ENCODE data around the gene CRYBB1. TPM values are rescaled to one million over a fixed set of nuclear protein-coding genes. Genes with fewer than 3 reads are reported as not detected.

CRYBB1 gene
- polyA plus RNA-seq, 1 of the 3 experiments (the other 2 are of a cell fraction): 0.05 TPM

DNA sequence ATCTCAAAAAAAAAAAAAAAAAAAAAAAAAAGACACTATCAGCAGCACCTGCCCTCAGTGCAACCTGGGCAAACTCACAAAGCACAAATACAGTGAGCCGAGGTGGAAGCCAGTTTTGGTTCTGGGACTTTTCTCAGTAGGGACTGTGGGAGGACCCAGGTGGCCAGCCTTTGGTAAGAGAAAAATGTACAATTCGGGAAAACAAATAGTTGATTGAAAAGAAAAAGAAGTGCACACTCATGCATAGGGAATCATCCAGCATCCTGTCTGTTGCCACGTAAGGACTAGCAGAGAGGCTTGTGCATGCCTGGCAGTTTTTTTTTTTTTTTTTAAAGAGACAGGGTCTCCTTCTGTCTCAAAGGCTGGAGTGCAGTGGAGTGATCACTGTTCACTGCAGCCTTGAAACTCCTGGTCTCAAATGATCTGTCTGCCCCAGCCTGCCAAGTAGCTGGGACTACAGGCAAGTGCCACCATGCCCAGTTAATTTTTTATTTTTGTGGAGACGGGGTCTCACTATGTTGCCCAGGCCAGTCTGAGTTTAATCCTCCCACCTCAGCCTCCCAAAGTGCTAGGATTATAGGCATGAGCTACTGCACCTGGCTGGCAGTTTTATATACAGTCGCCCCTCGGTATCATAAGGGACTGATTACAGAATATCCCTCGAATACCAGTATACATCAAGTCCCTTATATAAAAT, 64.6 kb downstream of the CRYBB1 start:
- no peaks in the 10 kb centered on the region for H3K9me2 ChIP-seq
- peaks cover 17% of the 10 kb centered on the region for H3F3A ChIP-seq (replicated peaks; ENCODE audit: insufficient read depth)
- WGBS (ENCODE audit: low lambda C conversion rate): 51% methylated on average over 7 of the region's 7 CpGs
- H3K9ac ChIP-seq: peak overlapping the region; percentile 53; the same call in 1 of the 2 replicates
- H3K4me2 ChIP-seq: peak overlapping the region; percentile 61
- ChIA-PET POLR2A (no interaction called here), CTCF (no interaction called here)
- H3K4me3 ChIP-seq (ENCODE audit: low read depth in 2 of 2, low read length in 1 of 2): no peak overlapping the region
- peak; percentile 47 for DNase-seq
- peaks cover 0 to 25% of the 10 kb centered on the region in 2 experiments; a peak in 3 of 4 replicates for H3K4me1 ChIP-seq (ENCODE audit: control insufficient read depth in 1 of 2, insufficient read depth in 2 of 2, low read depth in 1 of 2, low read length in 1 of 2)
- H3K9me3 ChIP-seq: no peaks in the 10 kb centered on the region
- H3K36me3 ChIP-seq (replicated peaks in 1 of 2; ENCODE audit: control insufficient read depth in 1 of 2, insufficient read depth in 2 of 2, low read length in 1 of 2): no peaks in the 10 kb centered on the region
- H4K20me1 ChIP-seq (ENCODE audit: insufficient read depth): no peaks in the 10 kb centered on the region
- H3K79me2 ChIP-seq (ENCODE audit: insufficient read depth): peaks cover 55% of the 10 kb centered on the region
- H2AFZ ChIP-seq (ENCODE audit: low read depth): peak overlapping the region; percentile 31; the same call in 1 of the 2 replicates
- TF ChIP-seq FOSL2 (IDR thresholded peaks at IDR 0.05; ENCODE audit: borderline replicate concordance, low read depth): peak; percentile 41; the same call in 1 of the 2 replicates
- TF ChIP-seq, protein P1, sequence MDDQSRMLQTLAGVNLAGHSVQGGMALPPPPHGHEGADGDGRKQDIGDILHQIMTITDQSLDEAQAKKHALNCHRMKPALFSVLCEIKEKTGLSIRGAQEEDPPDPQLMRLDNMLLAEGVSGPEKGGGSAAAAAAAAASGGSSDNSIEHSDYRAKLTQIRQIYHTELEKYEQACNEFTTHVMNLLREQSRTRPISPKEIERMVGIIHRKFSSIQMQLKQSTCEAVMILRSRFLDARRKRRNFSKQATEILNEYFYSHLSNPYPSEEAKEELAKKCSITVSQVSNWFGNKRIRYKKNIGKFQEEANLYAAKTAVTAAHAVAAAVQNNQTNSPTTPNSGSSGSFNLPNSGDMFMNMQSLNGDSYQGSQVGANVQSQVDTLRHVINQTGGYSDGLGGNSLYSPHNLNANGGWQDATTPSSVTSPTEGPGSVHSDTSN (IDR thresholded peaks at IDR 0.05): peak; percentile 39; the same call in 1 of the 2 replicates
- TF ChIP-seq TCF12 (IDR thresholded peaks at IDR 0.05): peak; percentile 46; the same call in 1 of the 2 replicates
- peak; percentile 22; the same call in 1 of the 2 replicates for TF ChIP-seq NFIC (IDR thresholded peaks at IDR 0.05; ENCODE audit: borderline replicate concordance)
- TF ChIP-seq, protein P2, sequence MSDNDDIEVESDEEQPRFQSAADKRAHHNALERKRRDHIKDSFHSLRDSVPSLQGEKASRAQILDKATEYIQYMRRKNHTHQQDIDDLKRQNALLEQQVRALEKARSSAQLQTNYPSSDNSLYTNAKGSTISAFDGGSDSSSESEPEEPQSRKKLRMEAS (IDR thresholded peaks at IDR 0.05; ENCODE audit: low read depth): peak; percentile 80
- TF ChIP-seq EP300 (IDR thresholded peaks at IDR 0.05; ENCODE audit: borderline replicate concordance in 1 of 2, low read depth in 1 of 2, low read length in 1 of 2): peak in 1 of 2 experiments; percentile 24; a peak in 1 of 4 replicates
- TF ChIP-seq SIN3A (IDR thresholded peaks at IDR 0.05; ENCODE audit: borderline replicate concordance, low read depth, low read length): no peak
- no peak for TF ChIP-seq TEAD4 (IDR thresholded peaks at IDR 0.05; ENCODE audit: borderline replicate concordance, insufficient read depth)
- no peaks in the 10 kb centered on the region for H3K27me3 ChIP-seq (ENCODE audit: insufficient read depth)
- H3K27ac ChIP-seq (ENCODE audit: low read depth in 2 of 2, low read length in 1 of 2): peak overlapping the region in 1 of 2 experiments; percentile 92; a peak in 2 of 4 replicates

DNA sequence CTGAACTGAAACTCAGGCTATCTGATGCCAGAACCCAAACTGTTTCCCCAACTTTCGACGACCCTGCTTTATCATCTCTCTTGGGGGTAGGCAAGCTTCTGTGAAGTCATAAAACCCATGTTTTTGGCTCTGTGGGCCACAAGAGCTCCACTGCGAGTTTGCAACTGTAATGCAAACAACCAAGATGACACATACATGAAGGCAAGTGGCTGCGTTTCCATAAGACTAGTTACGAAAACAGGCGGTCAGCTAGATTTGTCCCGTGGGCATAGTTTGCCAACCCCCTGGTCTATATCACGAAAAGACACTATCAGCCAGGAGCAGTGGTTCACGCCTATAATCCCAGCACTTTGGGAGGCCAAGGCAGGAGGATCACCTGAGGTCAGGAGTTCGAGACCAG, 65.4 kb downstream of the CRYBB1 start:
- Histone ChIP-seq H3K4me1 (ENCODE audit: control insufficient read depth in 1 of 2, insufficient read depth in 2 of 2, low read depth in 1 of 2, low read length in 1 of 2) (peaks cover 0 to 25% of the 10 kb centered on the region in 2 experiments; a peak in 3 of 4 replicates), H3K4me3 (ENCODE audit: low read depth in 2 of 2, low read length in 1 of 2) (no peak overlapping the region), H3K36me3 (replicated peaks in 1 of 2; ENCODE audit: control insufficient read depth in 1 of 2, insufficient read depth in 2 of 2, low read length in 1 of 2) (no peaks in the 10 kb centered on the region), H3K9ac (peak overlapping the region; percentile 53; the same call in 1 of the 2 replicates), H3K9me3 (no peaks in the 10 kb centered on the region), H3K79me2 (ENCODE audit: insufficient read depth) (peaks cover 53% of the 10 kb centered on the region), H3F3A (replicated peaks; ENCODE audit: insufficient read depth) (peaks cover 17% of the 10 kb centered on the region), H3K9me2 (no peaks in the 10 kb centered on the region), H3K4me2 (peak overlapping the region; percentile 61), H3K27me3 (ENCODE audit: insufficient read depth) (no peaks in the 10 kb centered on the region), H3K27ac (ENCODE audit: low read depth in 2 of 2, low read length in 1 of 2) (peak overlapping the region in 1 of 2 experiments; percentile 92; a peak in 2 of 4 replicates), H2AFZ (ENCODE audit: low read depth) (0 out of 2 replicates have a peak overlapping the region, but pooled peaks have one; percentile 31), H4K20me1 (ENCODE audit: insufficient read depth) (no peaks in the 10 kb centered on the region)
- ChIA-PET CTCF (no interaction called here), POLR2A (no interaction called here)
- 90% methylated on average over 10 of the region's 10 CpGs for WGBS (ENCODE audit: low lambda C conversion rate)
- TF ChIP-seq YY1 (IDR thresholded peaks at IDR 0.05; ENCODE audit: low read depth) (no peak), FOXM1 (IDR thresholded peaks at IDR 0.05; ENCODE audit: low read depth) (no peak), GABPA (IDR thresholded peaks at IDR 0.05; ENCODE audit: low read depth) (no peak), FOXJ3 (CRISPR knock-in tag; IDR thresholded peaks at IDR 0.05) (no peak), CHD2 (IDR thresholded peaks at IDR 0.05; ENCODE audit: low read length, partially characterized antibody) (no peak), TEAD4 (IDR thresholded peaks at IDR 0.05; ENCODE audit: borderline replicate concordance, insufficient read depth) (no peak), NFIC (IDR thresholded peaks at IDR 0.05; ENCODE audit: borderline replicate concordance) (no peak), NRF1 (IDR thresholded peaks at IDR 0.05; ENCODE audit: low read depth, low read length) (no peak), EP300 (IDR thresholded peaks at IDR 0.05; ENCODE audit: borderline replicate concordance in 1 of 2, low read depth in 1 of 2, low read length in 1 of 2) (no peak), ELF1 (IDR thresholded peaks at IDR 0.05) (no peak)
- TF ChIP-seq, protein P1 (IDR thresholded peaks at IDR 0.05): no peak
- TF ChIP-seq, protein P3, sequence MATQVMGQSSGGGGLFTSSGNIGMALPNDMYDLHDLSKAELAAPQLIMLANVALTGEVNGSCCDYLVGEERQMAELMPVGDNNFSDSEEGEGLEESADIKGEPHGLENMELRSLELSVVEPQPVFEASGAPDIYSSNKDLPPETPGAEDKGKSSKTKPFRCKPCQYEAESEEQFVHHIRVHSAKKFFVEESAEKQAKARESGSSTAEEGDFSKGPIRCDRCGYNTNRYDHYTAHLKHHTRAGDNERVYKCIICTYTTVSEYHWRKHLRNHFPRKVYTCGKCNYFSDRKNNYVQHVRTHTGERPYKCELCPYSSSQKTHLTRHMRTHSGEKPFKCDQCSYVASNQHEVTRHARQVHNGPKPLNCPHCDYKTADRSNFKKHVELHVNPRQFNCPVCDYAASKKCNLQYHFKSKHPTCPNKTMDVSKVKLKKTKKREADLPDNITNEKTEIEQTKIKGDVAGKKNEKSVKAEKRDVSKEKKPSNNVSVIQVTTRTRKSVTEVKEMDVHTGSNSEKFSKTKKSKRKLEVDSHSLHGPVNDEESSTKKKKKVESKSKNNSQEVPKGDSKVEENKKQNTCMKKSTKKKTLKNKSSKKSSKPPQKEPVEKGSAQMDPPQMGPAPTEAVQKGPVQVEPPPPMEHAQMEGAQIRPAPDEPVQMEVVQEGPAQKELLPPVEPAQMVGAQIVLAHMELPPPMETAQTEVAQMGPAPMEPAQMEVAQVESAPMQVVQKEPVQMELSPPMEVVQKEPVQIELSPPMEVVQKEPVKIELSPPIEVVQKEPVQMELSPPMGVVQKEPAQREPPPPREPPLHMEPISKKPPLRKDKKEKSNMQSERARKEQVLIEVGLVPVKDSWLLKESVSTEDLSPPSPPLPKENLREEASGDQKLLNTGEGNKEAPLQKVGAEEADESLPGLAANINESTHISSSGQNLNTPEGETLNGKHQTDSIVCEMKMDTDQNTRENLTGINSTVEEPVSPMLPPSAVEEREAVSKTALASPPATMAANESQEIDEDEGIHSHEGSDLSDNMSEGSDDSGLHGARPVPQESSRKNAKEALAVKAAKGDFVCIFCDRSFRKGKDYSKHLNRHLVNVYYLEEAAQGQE (IDR thresholded peaks at IDR 0.05; ENCODE audit: low read depth, low read length): no peak
- TF ChIP-seq, protein P2 (IDR thresholded peaks at IDR 0.05; ENCODE audit: low read depth): no peak
- no peak for DNase-seq
